Measurements from ENCODE around the gene CCDC28A.

Gene CCDC28A

DNA sequence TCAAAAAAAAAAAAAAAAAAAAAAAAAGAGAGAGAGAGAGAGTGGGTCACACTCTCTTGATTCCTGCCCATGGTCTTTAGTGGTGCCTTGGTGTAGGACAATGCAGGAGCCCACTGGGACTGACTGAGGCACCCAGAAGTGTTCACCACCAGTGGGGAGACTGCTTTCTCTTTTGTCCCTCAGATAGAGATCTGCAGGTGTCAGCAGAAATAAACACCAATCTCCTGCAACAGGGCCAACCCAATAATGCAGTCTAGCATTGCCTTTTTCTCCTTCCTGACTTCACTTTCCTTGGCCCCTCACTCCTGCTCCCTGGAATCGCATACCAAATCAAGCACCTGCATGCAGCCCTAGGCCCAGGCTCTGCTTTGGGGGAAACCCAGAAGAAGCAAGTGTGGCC is 39.0 kb upstream of the CCDC28A start:
- no peak for TF ChIP-seq CTCF (conservative IDR thresholded peaks at IDR 0.05; ENCODE audit: low read depth)
- no peak overlapping the region for H3K27ac ChIP-seq
- POLR2A ChIA-PET (ENCODE audit: low non-redundant PET): no interaction called here
- CTCF ChIA-PET: no interaction called here
- no peak for DNase-seq (ENCODE audit: low spot score)

DNA sequence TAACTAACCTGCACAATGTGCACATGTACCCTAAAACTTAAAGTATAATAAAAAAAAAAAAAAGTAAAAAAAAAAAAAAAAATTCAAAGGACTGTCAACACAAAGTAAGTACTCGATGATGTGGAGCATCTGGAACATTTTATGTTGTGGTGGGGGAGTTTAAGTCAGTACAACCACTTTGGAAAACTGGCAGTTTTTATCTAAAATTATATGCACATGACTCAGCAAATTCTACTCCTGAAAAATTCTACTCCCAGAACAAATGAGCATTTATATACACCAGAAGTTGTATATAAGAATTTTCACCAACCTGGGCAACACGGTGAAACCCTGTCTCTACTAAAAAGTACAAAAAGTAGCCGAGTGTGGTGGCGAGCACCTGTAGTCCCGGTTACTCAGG is 36.9 kb upstream of the CCDC28A start:
- DNase-seq (ENCODE audit: low spot score): no peak
- no peak for TF ChIP-seq CTCF (conservative IDR thresholded peaks at IDR 0.05; ENCODE audit: low read depth)
- H3K27ac ChIP-seq: no peak overlapping the region
- POLR2A ChIA-PET (ENCODE audit: low non-redundant PET): no interaction called here
- CTCF ChIA-PET: no interaction called here

- CTCF ChIA-PET: no interaction called here
- DNase-seq (ENCODE audit: low spot score): no peak
- POLR2A ChIA-PET (ENCODE audit: low non-redundant PET): no interaction called here
- TF ChIP-seq CTCF (conservative IDR thresholded peaks at IDR 0.05; ENCODE audit: low read depth): no peak
- no peak overlapping the region for H3K27ac ChIP-seq
These were observed 21.6 kb upstream of the CCDC28A start for GRCh38 chr6:138752017-138752416.

DNA sequence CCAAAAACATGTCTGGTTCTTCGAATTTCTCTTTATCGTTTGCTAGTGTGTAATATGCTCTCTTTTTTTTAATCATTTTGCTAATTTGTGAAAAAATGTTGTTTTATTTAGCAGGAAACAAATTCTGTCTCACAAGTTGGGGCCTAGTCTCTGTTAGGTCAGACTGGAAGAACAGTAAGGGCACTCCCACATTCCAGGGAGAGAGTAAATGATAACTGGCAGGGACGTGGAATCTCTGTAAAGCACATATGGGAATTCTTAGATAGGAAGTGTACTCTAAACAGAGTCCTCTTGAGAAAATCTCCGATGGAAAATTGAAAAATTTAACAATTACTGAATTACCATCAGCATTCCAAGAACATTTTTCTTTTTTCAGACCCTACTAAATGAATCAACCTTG is 16.4 kb upstream of the CCDC28A start:
- CTCF ChIA-PET: interaction anchor here (0.6 kb wide), 1 partner anchor 819 kb away, joined by 3 read pairs; no protein-coding TSS in a partner anchor
- POLR2A ChIA-PET (ENCODE audit: low non-redundant PET): no interaction called here

DNA sequence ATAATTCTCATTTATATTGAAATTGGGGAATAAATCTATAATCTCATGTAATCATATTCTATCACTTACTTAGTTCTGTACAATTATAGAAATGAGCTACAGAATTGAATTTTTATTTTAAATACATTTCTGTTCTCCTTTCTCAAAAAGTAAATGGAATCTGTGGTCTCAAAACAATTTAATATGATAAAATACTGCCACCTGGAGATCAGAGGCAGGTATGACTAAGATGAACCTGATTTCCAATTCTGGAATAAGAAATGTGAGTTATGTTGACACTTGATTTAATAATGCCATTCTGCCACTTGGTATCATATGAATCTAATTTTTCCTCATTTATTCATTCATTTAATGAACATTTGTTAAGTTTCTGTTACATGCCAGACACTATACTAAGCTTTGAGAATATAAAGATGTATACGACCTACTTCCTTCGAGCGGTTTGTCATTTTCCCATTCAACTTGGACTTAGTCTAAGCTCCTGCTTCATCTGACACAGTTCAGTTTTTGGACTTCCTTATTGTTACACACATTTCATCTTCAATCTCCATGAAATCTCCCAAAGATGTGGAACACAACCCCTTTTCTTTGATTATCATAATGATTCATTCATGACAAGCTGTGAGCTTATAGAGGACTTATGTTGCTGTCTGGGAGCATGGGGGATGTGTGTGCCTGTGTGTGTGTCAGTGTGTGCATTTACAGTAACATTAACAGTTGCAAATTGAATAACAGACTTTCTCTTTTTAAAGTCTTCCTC is 7.5 kb upstream of the CCDC28A start:
- POLR2A ChIA-PET (ENCODE audit: low non-redundant PET): no interaction called here
- peak; percentile 64 for TF ChIP-seq CTCF (conservative IDR thresholded peaks at IDR 0.05; ENCODE audit: low read depth)
- CTCF ChIA-PET: interaction anchor here (0.6 to 2.8 kb wide), 11 partner anchors 8 to 752 kb away, joined by 3 to 13 read pairs (median 3); no protein-coding TSS in a partner anchor
- DNase-seq (ENCODE audit: low spot score): peak; percentile 53
- H3K27ac ChIP-seq: no peak overlapping the region

More for the DNA sequence above, 16.4 kb upstream of the CCDC28A start:
- DNase-seq (ENCODE audit: low spot score): no peak
- H3K27ac ChIP-seq: no peak overlapping the region
- TF ChIP-seq CTCF (conservative IDR thresholded peaks at IDR 0.05; ENCODE audit: low read depth): no peak

- CTCF ChIA-PET: interaction anchor here (0.6 to 1.0 kb wide), 2 partner anchors 83 to 653 kb away, joined by 3 read pairs; no protein-coding TSS in a partner anchor
- no peak overlapping the region for H3K27ac ChIP-seq
- DNase-seq (ENCODE audit: low spot score): no peak
- POLR2A ChIA-PET (ENCODE audit: low non-redundant PET): no interaction called here
- TF ChIP-seq CTCF (conservative IDR thresholded peaks at IDR 0.05; ENCODE audit: low read depth): no peak
These were observed 4.4 kb upstream of the CCDC28A start for GRCh38 chr6:138769102-138769676.

All from RWPE1 (cell line).